Muscle layer of colon (tissue), 2 donors: ENCODE measurements around the gene IQUB.
"Not testable (repeated sequence)": the region's sequence is repeated elsewhere in the genome, so short reads cannot be mapped to it uniquely, and the experiment has no call there.

Source experiments
- H3K27ac ChIP-seq: one replicate; pipeline ENCODE4 v1.7.0; 2013; ENCODE audit warnings: low read depth, mild to moderate bottlenecking, low read length, moderate library complexity
- H3K27me3 ChIP-seq, 2 donors: one replicate each; pipeline ENCODE4 v1.7.0; 2013; ENCODE audit warnings: low read length in 2 of 2, mild to moderate bottlenecking in 2 of 2; ENCODE audit not compliant: insufficient read depth in 2 of 2, control insufficient read depth in 1 of 2
- H3K36me3 ChIP-seq: one replicate; pipeline ENCODE4 v1.7.0; 2013; ENCODE audit warnings: mild to moderate bottlenecking, low read length; ENCODE audit not compliant: insufficient read depth
- H3K4me1 ChIP-seq: one replicate; pipeline ENCODE4 v1.7.0; 2013; ENCODE audit warnings: mild to moderate bottlenecking, low read length; ENCODE audit not compliant: insufficient read depth
- H3K4me3 ChIP-seq, 2 donors: one replicate each; pipeline ENCODE4 v1.7.0; 2013; ENCODE audit warnings: low read length in 2 of 2, low read depth in 1 of 2, mild to moderate bottlenecking in 1 of 2, moderate library complexity in 1 of 2
- H3K9ac ChIP-seq: one replicate; pipeline ENCODE4 v1.7.0; 2013; ENCODE audit warnings: low read length
- H3K9me3 ChIP-seq: one replicate; pipeline ENCODE4 v1.7.0; 2013; ENCODE audit warnings: mild to moderate bottlenecking, low read length
- donor health status: abdominal sarcoma.
- donor health status: Adenocarcinoma of cecum.

The IQUB gene

GRCh38 chr7:123480107-123480506 is 54.3 kb downstream of the IQUB start:
- H3K9ac ChIP-seq = no peak overlapping the region
- no peaks in the 10 kb centered on the region for H3K27me3 ChIP-seq
- no peak overlapping the region for H3K27ac ChIP-seq
- no peak overlapping the region for H3K4me3 ChIP-seq
- H3K4me1 ChIP-seq = no peaks in the 10 kb centered on the region
- no peaks in the 10 kb centered on the region for H3K36me3 ChIP-seq
- H3K9me3 ChIP-seq = no peaks in the 10 kb centered on the region

GRCh38 chr7:123478056-123478455 is 56.3 kb downstream of the IQUB start:
- H3K27me3 ChIP-seq, H3K36me3 ChIP-seq, H3K9ac ChIP-seq, H3K4me3 ChIP-seq, H3K9me3 ChIP-seq, H3K27ac ChIP-seq, H3K4me1 ChIP-seq: not testable (repeated sequence)

- Histone ChIP-seq H3K9ac (no peak overlapping the region), H3K27me3 (no peaks in the 10 kb centered on the region), H3K36me3 (no peaks in the 10 kb centered on the region), H3K27ac (no peak overlapping the region), H3K4me1 (peaks cover 8% of the 10 kb centered on the region), H3K4me3 (no peak overlapping the region), H3K9me3 (no peaks in the 10 kb centered on the region)
Measured at GRCh38 chr7:123472750-123473445, 61.5 kb downstream of the IQUB start.

- Histone ChIP-seq H3K36me3 (no peaks in the 10 kb centered on the region), H3K9ac (no peak overlapping the region), H3K4me1 (peaks cover 8% of the 10 kb centered on the region), H3K27me3 (no peaks in the 10 kb centered on the region), H3K4me3 (no peak overlapping the region), H3K9me3 (no peaks in the 10 kb centered on the region), H3K27ac (no peak overlapping the region)
Measured at GRCh38 chr7:123472327-123472726, 62.1 kb downstream of the IQUB start.

- H3K9me3 ChIP-seq = no peaks in the 10 kb centered on the region
- H3K4me1 ChIP-seq = peaks cover 8% of the 10 kb centered on the region
- H3K27me3 ChIP-seq = no peaks in the 10 kb centered on the region
- H3K36me3 ChIP-seq = no peaks in the 10 kb centered on the region
- no peak overlapping the region for H3K9ac ChIP-seq
- H3K27ac ChIP-seq = no peak overlapping the region
- H3K4me3 ChIP-seq = no peak overlapping the region
Measured at GRCh38 chr7:123468303-123468702, 66.1 kb downstream of the IQUB start.

GRCh38 chr7:123463890-123464289 is 70.5 kb downstream of the IQUB start:
- no peaks in the 10 kb centered on the region for H3K9me3 ChIP-seq
- H3K27me3 ChIP-seq = no peaks in the 10 kb centered on the region
- no peak overlapping the region for H3K4me3 ChIP-seq
- H3K36me3 ChIP-seq = no peaks in the 10 kb centered on the region
- no peak overlapping the region for H3K9ac ChIP-seq
- no peak overlapping the region for H3K27ac ChIP-seq
- H3K4me1 ChIP-seq = no peaks in the 10 kb centered on the region

- no peak overlapping the region for H3K27ac ChIP-seq
- H3K9me3 ChIP-seq = no peaks in the 10 kb centered on the region
- no peak overlapping the region for H3K4me3 ChIP-seq
- H3K27me3 ChIP-seq = no peaks in the 10 kb centered on the region
- no peaks in the 10 kb centered on the region for H3K36me3 ChIP-seq
- no peak overlapping the region for H3K9ac ChIP-seq
- H3K4me1 ChIP-seq = no peaks in the 10 kb centered on the region
Measured at GRCh38 chr7:123460616-123461015, 73.8 kb downstream of the IQUB start.

GRCh38 chr7:123455965-123456470 is 78.4 kb downstream of the IQUB start:
- Histone ChIP-seq H3K4me3 (no peak overlapping the region), H3K27ac (no peak overlapping the region), H3K4me1 (no peaks in the 10 kb centered on the region), H3K9me3 (no peaks in the 10 kb centered on the region), H3K27me3 (no peaks in the 10 kb centered on the region), H3K36me3 (no peaks in the 10 kb centered on the region), H3K9ac (no peak overlapping the region)

- Histone ChIP-seq H3K9me3 (no peaks in the 10 kb centered on the region), H3K27ac (no peak overlapping the region), H3K4me3 (no peak overlapping the region), H3K36me3 (no peaks in the 10 kb centered on the region), H3K4me1 (no peaks in the 10 kb centered on the region), H3K9ac (no peak overlapping the region), H3K27me3 (no peaks in the 10 kb centered on the region)
Measured at GRCh38 chr7:123440101-123440548, 94.3 kb downstream of the IQUB start.

- Histone ChIP-seq H3K36me3 (no peaks in the 10 kb centered on the region), H3K27me3 (no peaks in the 10 kb centered on the region), H3K4me1 (no peaks in the 10 kb centered on the region), H3K4me3 (no peak overlapping the region), H3K27ac (no peak overlapping the region), H3K9ac (no peak overlapping the region), H3K9me3 (no peaks in the 10 kb centered on the region)
Measured at GRCh38 chr7:123439191-123439590, 95.2 kb downstream of the IQUB start.

- Histone ChIP-seq H3K36me3 (no peaks in the 10 kb centered on the region), H3K4me3 (no peak overlapping the region), H3K27ac (no peak overlapping the region), H3K4me1 (no peaks in the 10 kb centered on the region), H3K9me3 (no peaks in the 10 kb centered on the region), H3K9ac (no peak overlapping the region), H3K27me3 (no peaks in the 10 kb centered on the region)
Measured at GRCh38 chr7:123437447-123437995, 96.9 kb downstream of the IQUB start.
